AG09319 (cell line): ENCODE data around the gene LAMA4.

ENCODE experiments used
- DNase-seq: peaks from one replicate; pipeline ENCODE4 v3.0.0-alpha.2; 2010; ENCODE audit warnings: low read depth; ENCODE audit errors: extremely low read depth
- TF ChIP-seq, protein P1 (sequence below): IDR thresholded peaks from 2 replicates; pipeline ENCODE4 v1.5.1; 2011; ENCODE audit warnings: low read depth, mild to moderate bottlenecking, inconsistent platforms, low read length, moderate library complexity

The LAMA4 gene

DNA sequence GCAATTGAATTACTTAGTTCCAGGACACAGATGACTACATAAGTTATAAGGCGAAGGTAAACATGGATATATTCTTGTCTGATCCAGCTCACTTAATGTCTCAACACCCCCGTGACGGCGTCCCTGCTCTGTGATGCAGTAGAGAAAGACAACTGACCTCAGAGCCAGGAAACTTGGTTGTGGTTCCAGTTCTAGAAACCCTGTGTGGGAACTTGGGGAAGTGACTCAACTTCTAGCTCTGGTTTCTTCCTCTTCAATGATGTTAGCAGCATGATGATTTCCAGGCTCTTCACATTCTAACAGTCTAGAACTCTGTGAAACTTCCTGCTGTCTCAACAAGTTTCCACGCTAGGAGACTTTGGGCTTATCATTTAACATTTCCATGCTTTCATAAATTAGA is 18.4 kb downstream of the LAMA4 start:
- DNase-seq, result no peak
- TF ChIP-seq, protein P1, sequence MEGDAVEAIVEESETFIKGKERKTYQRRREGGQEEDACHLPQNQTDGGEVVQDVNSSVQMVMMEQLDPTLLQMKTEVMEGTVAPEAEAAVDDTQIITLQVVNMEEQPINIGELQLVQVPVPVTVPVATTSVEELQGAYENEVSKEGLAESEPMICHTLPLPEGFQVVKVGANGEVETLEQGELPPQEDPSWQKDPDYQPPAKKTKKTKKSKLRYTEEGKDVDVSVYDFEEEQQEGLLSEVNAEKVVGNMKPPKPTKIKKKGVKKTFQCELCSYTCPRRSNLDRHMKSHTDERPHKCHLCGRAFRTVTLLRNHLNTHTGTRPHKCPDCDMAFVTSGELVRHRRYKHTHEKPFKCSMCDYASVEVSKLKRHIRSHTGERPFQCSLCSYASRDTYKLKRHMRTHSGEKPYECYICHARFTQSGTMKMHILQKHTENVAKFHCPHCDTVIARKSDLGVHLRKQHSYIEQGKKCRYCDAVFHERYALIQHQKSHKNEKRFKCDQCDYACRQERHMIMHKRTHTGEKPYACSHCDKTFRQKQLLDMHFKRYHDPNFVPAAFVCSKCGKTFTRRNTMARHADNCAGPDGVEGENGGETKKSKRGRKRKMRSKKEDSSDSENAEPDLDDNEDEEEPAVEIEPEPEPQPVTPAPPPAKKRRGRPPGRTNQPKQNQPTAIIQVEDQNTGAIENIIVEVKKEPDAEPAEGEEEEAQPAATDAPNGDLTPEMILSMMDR, result no peak

DNA sequence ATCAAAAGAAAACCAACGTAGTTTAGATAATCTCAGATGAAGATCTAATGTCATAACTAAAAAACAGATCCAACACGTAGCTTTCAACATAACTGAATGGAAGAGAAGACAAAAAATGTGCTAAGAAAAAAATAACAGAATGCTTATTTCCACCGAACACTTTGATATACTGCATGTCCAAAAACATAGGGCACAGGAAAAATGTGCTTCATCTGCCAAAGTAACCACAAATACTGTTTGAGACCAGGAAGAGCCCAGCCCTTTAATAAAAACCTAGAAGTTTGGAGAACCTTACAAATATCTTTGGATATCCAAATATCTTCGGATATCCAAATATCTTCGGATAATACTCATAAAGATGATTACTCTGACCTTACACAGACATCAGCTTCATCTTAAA is 19.8 kb downstream of the LAMA4 start:
- TF ChIP-seq, protein P1, result no peak
- DNase-seq, result no peak

DNA sequence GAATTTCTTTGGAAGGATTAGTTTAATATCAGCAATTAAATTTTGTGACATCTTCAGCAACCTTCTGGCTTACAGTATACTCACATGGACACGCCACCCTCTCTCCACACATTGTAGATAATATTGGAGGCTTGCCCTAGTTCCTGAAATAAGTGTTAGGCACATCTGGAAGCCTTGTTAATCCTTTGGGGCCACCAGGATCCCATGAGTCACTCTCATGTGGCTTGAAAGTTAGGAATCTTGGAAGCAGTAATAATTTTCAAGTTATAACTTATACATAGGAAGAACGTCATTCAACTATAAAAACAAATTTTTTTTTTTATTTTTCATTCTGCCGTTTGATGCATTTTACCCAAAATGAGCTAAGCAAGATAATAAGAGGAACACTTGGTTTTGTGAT is 20.5 kb downstream of the LAMA4 start:
- DNase-seq, result no peak

DNA sequence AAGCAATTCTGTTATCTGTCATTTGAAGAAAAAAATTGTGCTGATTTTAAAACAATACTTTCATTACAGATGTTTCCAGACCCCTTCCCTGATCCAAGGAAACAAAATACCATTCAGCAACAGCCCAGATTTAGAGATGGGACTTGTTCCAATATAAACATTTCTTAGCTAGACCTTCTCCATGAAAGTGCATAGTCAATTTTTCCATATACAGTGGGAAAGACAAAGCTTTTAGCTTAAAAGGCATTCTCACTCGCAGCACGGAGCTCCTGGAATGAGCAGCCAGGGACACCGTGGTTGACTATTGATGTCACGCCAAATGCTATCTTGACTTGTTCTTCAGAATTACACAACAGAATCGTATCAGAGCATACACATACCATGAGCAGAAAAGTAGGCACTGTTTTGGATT is 21.5 kb downstream of the LAMA4 start:
- TF ChIP-seq, protein P1, result no peak
- peak; percentile 71 for DNase-seq

More for the DNA sequence above, 20.5 kb downstream of the LAMA4 start:
- TF ChIP-seq, protein P1, result no peak

DNA sequence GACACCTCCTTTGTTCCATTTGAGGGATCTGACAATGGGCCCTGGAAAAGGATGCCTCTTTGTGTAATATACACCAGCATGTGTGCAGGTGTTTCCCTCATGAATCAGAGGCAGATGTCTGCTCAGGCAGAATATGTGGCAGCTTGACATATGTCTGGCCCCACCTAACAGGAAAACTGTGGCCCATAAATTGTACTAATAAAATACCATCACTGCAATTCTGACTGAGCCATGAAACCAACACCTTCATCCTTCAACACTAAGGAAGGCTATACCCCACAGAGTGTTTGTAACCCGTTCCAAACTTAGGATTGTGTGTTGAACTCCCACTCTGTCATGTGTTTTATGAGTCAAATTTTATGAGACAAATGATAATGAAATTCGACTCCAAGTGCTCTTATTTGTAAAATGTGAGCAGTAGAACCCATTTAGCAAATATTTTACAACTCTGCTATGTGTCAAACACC is 22.7 kb downstream of the LAMA4 start:
- TF ChIP-seq, protein P1, result no peak
- no peak for DNase-seq

DNA sequence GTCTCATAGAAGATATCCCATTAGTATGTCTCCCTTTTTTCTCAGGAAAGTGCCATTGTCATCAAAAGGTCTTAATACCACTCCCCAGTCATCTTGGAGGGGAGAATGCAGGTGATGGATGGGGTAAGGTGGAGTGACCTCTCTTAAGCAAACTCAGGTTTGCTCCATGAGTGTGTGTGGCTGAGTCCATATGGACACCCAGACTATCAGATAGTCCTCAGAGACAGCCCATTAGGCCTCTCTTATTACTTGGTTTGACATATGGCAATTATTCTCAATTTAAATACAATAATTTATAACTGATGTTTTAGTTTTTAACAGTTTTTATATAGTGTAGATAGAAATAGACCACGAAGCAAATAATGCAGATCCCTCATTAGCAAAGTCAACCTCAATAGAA is 23.2 kb downstream of the LAMA4 start:
- TF ChIP-seq, protein P1, result no peak
- no peak for DNase-seq

DNA sequence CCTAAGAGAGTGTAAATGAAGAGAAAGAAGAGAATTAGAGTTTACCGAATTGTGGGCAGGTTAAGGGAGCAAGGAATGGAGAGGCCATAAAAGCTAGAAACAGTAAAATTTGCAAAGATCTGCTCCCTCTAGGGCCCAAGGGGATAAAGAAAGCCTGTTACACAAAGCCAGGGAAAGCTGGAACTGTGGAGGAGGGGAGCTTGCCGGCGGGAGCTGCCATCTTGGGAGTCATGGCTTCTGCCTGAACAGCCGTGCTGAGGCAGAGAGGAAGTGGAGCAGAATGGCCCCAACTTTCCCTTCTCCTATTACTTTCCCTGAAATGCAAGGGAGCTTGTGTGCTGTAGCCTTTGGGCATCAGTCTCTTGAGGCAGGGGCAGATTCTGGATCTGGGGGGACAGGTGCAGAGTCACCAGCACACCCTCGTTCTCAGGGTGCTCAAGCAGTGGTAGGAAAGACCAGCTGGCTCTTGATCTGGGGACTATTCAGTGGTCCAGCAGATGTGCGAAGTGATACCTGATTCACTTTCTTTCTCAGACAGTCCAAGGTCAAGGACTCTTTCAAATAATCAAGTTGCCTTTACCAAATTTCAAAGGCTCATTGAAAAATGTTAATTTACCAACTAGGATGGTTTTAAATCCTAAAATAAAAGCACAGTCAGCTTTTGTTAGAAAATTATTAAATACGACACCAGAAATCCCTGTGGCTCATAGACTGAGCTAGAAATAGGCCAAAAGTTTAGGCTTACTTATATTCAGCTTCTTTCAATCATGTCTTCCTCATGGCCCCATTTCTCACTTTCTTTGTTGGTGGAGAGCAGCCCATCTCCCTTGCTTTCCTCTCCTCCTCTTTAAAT is 25.7 kb downstream of the LAMA4 start:
- TF ChIP-seq, protein P1, result no peak
- no peak for DNase-seq
